ENCODE results near the gene ZCCHC4. TPM values are rescaled to one million over a fixed set of nuclear protein-coding genes. Genes with fewer than 3 reads are reported as not detected.

Gene ZCCHC4
- total RNA-seq, 5 donors from 2014 or later (not counting 1 experiment from before 2014, with no cell fraction given), result 10.6 to 12.9 (median 12.0) TPM

- no CpG with 5 or more reads among the region's 2 CpGs for WGBS (ENCODE audit: insufficient coverage)
- peaks cover 0 to 10% of the 10 kb centered on the region in 2 donors for H3K36me3 ChIP-seq (ENCODE audit: control insufficient read depth in 2 of 2, extremely low read depth in 1 of 2, insufficient read depth in 1 of 2, low read length in 1 of 2)
- DNase-seq (no peak), ATAC-seq (replicated peaks in 1 of 4) (no peak)
- peaks cover 25% of the 10 kb centered on the region for H3K36me3 Mint-ChIP-seq
- ChIA-PET CTCF (interaction anchor here in 1 of 2 donors (1.5 kb wide), 1 partner anchor 17 kb away, joined by 4 read pairs; no protein-coding TSS in a partner anchor), POLR2A (no interaction called here)
- no peaks in the 10 kb centered on the region for H3K4me1 Mint-ChIP-seq
- no peak overlapping the region for H3K27ac Mint-ChIP-seq
- no peaks in the 10 kb centered on the region for H3K9me3 ChIP-seq
- H3K4me3 Mint-ChIP-seq, result no peak overlapping the region
- no peaks in the 10 kb centered on the region for H3K9me3 Mint-ChIP-seq
- H3K27ac ChIP-seq (ENCODE audit: low read length), result no peak overlapping the region
- H3K27me3 Mint-ChIP-seq, result no peaks in the 10 kb centered on the region
- no peak overlapping the region for H3K4me3 ChIP-seq (ENCODE audit: control insufficient read depth in 1 of 2, extremely low read depth in 1 of 2, low read length in 1 of 2)
- no peaks in the 10 kb centered on the region for H3K27me3 ChIP-seq (replicated peaks in 1 of 2; ENCODE audit: control insufficient read depth in 2 of 2, extremely low read depth in 1 of 2, insufficient read depth in 2 of 2, low read length in 1 of 2)
- H3K4me1 ChIP-seq (ENCODE audit: control insufficient read depth in 1 of 2, extremely low read depth in 1 of 2, insufficient read depth in 2 of 2, low read length in 2 of 2), result no peaks in the 10 kb centered on the region
Observed at GRCh38 chr4:25347971-25348370, 35.4 kb downstream of the ZCCHC4 start.

GRCh38 chr4:25350561-25350960 lies 38.0 kb downstream of the ZCCHC4 start:
- H3K9me3 Mint-ChIP-seq, result no peaks in the 10 kb centered on the region
- Histone ChIP-seq H3K4me1 (ENCODE audit: control insufficient read depth in 1 of 2, extremely low read depth in 1 of 2, insufficient read depth in 2 of 2, low read length in 2 of 2) (no peaks in the 10 kb centered on the region), H3K36me3 (ENCODE audit: control insufficient read depth in 2 of 2, extremely low read depth in 1 of 2, insufficient read depth in 1 of 2, low read length in 1 of 2) (peaks cover 0 to 10% of the 10 kb centered on the region in 2 donors), H3K27me3 (replicated peaks in 1 of 2; ENCODE audit: control insufficient read depth in 2 of 2, extremely low read depth in 1 of 2, insufficient read depth in 2 of 2, low read length in 1 of 2) (no peaks in the 10 kb centered on the region), H3K9me3 (no peaks in the 10 kb centered on the region), H3K4me3 (ENCODE audit: control insufficient read depth in 1 of 2, extremely low read depth in 1 of 2, low read length in 1 of 2) (no peak overlapping the region), H3K27ac (ENCODE audit: low read length) (no peak overlapping the region)
- ATAC-seq (replicated peaks in 1 of 4) (no peak), DNase-seq (no peak)
- peaks cover 25% of the 10 kb centered on the region for H3K36me3 Mint-ChIP-seq
- H3K4me1 Mint-ChIP-seq, result no peaks in the 10 kb centered on the region
- no peak overlapping the region for H3K27ac Mint-ChIP-seq
- no peak overlapping the region for H3K4me3 Mint-ChIP-seq
- WGBS (ENCODE audit: insufficient coverage), result no CpG with 5 or more reads among the region's 2 CpGs
- no peaks in the 10 kb centered on the region for H3K27me3 Mint-ChIP-seq
- POLR2A ChIA-PET, result no interaction called here
- CTCF ChIA-PET, result interaction anchor here (0.6 to 1.3 kb wide), 3 partner anchors 17 to 46 kb away, joined by 3 to 8 read pairs (median 7); no protein-coding TSS in a partner anchor

- ChIA-PET POLR2A (no interaction called here), CTCF (interaction anchor here (0.5 to 1.3 kb wide), 3 partner anchors 15 to 200 kb away, joined by 3 to 7 read pairs (median 3); no protein-coding TSS in a partner anchor)
- Histone ChIP-seq H3K27me3 (replicated peaks in 1 of 2; ENCODE audit: control insufficient read depth in 2 of 2, extremely low read depth in 1 of 2, insufficient read depth in 2 of 2, low read length in 1 of 2) (no peaks in the 10 kb centered on the region), H3K36me3 (ENCODE audit: control insufficient read depth in 2 of 2, extremely low read depth in 1 of 2, insufficient read depth in 1 of 2, low read length in 1 of 2) (peaks cover 0 to 10% of the 10 kb centered on the region in 2 donors), H3K27ac (ENCODE audit: low read length) (no peak overlapping the region), H3K9me3 (no peaks in the 10 kb centered on the region), H3K4me1 (ENCODE audit: control insufficient read depth in 1 of 2, extremely low read depth in 1 of 2, insufficient read depth in 2 of 2, low read length in 2 of 2) (no peaks in the 10 kb centered on the region), H3K4me3 (ENCODE audit: control insufficient read depth in 1 of 2, extremely low read depth in 1 of 2, low read length in 1 of 2) (no peak overlapping the region)
- Mint-ChIP-seq H3K27me3 (no peaks in the 10 kb centered on the region), H3K9me3 (no peaks in the 10 kb centered on the region), H3K36me3 (peaks cover 27% of the 10 kb centered on the region), H3K4me3 (no peak overlapping the region), H3K4me1 (no peaks in the 10 kb centered on the region), H3K27ac (no peak overlapping the region)
- DNase-seq, result no peak
- ATAC-seq (replicated peaks in 1 of 4), result no peak
- no CpG with 5 or more reads among the region's 4 CpGs for WGBS (ENCODE audit: insufficient coverage)
Observed at GRCh38 chr4:25351777-25352416, 39.3 kb downstream of the ZCCHC4 start.

GRCh38 chr4:25356068-25356467 lies 43.5 kb downstream of the ZCCHC4 start:
- Mint-ChIP-seq H3K36me3 (peaks cover 39% of the 10 kb centered on the region), H3K9me3 (peaks cover 0 to 2% (median 0%) of the 10 kb centered on the region in 3 donors), H3K27ac (no peak overlapping the region), H3K27me3 (no peaks in the 10 kb centered on the region), H3K4me3 (no peak overlapping the region), H3K4me1 (no peaks in the 10 kb centered on the region)
- POLR2A ChIA-PET, result interaction anchor here in 1 of 2 donors (0.6 kb wide), 1 partner anchor 9 kb away, joined by 3 read pairs; no protein-coding TSS in a partner anchor
- Histone ChIP-seq H3K36me3 (ENCODE audit: control insufficient read depth in 2 of 2, extremely low read depth in 1 of 2, insufficient read depth in 1 of 2, low read length in 1 of 2) (peaks cover 0 to 5% of the 10 kb centered on the region in 2 donors), H3K4me1 (ENCODE audit: control insufficient read depth in 1 of 2, extremely low read depth in 1 of 2, insufficient read depth in 2 of 2, low read length in 2 of 2) (no peaks in the 10 kb centered on the region), H3K27ac (ENCODE audit: low read length) (no peak overlapping the region), H3K27me3 (replicated peaks in 1 of 2; ENCODE audit: control insufficient read depth in 2 of 2, extremely low read depth in 1 of 2, insufficient read depth in 2 of 2, low read length in 1 of 2) (no peaks in the 10 kb centered on the region), H3K4me3 (ENCODE audit: control insufficient read depth in 1 of 2, extremely low read depth in 1 of 2, low read length in 1 of 2) (no peak overlapping the region), H3K9me3 (no peaks in the 10 kb centered on the region)
- WGBS (ENCODE audit: insufficient coverage), result no CpG with 5 or more reads among the region's 2 CpGs
- CTCF ChIA-PET, result interaction anchor here (0.6 to 3.9 kb wide), 3 partner anchors 9 to 173 kb away, joined by 4 to 15 read pairs (median 5); no protein-coding TSS in a partner anchor
- DNase-seq, result no peak
- no peak for ATAC-seq (replicated peaks in 1 of 4)

- peaks cover 28% of the 10 kb centered on the region for H3K36me3 Mint-ChIP-seq
- H3K27me3 Mint-ChIP-seq, result no peaks in the 10 kb centered on the region
- no peak overlapping the region for H3K27ac Mint-ChIP-seq
- Histone ChIP-seq H3K4me1 (ENCODE audit: control insufficient read depth in 1 of 2, extremely low read depth in 1 of 2, insufficient read depth in 2 of 2, low read length in 2 of 2) (no peaks in the 10 kb centered on the region), H3K4me3 (ENCODE audit: control insufficient read depth in 1 of 2, extremely low read depth in 1 of 2, low read length in 1 of 2) (no peak overlapping the region), H3K27ac (ENCODE audit: low read length) (no peak overlapping the region), H3K27me3 (replicated peaks in 1 of 2; ENCODE audit: control insufficient read depth in 2 of 2, extremely low read depth in 1 of 2, insufficient read depth in 2 of 2, low read length in 1 of 2) (no peaks in the 10 kb centered on the region), H3K36me3 (ENCODE audit: control insufficient read depth in 2 of 2, extremely low read depth in 1 of 2, insufficient read depth in 1 of 2, low read length in 1 of 2) (peaks cover 3 to 4% of the 10 kb centered on the region in 2 donors), H3K9me3 (no peaks in the 10 kb centered on the region)
- DNase-seq (no peak), ATAC-seq (replicated peaks in 1 of 4) (no peak)
- no peaks in the 10 kb centered on the region for H3K4me1 Mint-ChIP-seq
- peaks cover 0 to 2% (median 0%) of the 10 kb centered on the region in 3 donors for H3K9me3 Mint-ChIP-seq
- H3K4me3 Mint-ChIP-seq, result no peak overlapping the region
- CTCF ChIA-PET, result interaction anchor here in 1 of 2 donors (3.9 kb wide), 1 partner anchor 9 kb away, joined by 15 read pairs; no protein-coding TSS in a partner anchor
- POLR2A ChIA-PET, result no interaction called here
- 91% methylated on average over 14 of the region's 14 CpGs for WGBS (ENCODE audit: insufficient coverage)
Observed at GRCh38 chr4:25358515-25359275, 46.1 kb downstream of the ZCCHC4 start.

GRCh38 chr4:25361253-25361652 lies 48.7 kb downstream of the ZCCHC4 start:
- DNase-seq, result no peak
- ChIA-PET CTCF (no interaction called here), POLR2A (no interaction called here)
- Mint-ChIP-seq H3K4me3 (no peak overlapping the region), H3K27me3 (no peaks in the 10 kb centered on the region), H3K9me3 (peaks cover 0 to 2% (median 0%) of the 10 kb centered on the region in 3 donors), H3K27ac (no peak overlapping the region), H3K36me3 (peaks cover 28% of the 10 kb centered on the region), H3K4me1 (no peaks in the 10 kb centered on the region)
- Histone ChIP-seq H3K4me1 (ENCODE audit: control insufficient read depth in 1 of 2, extremely low read depth in 1 of 2, insufficient read depth in 2 of 2, low read length in 2 of 2) (no peaks in the 10 kb centered on the region), H3K4me3 (ENCODE audit: control insufficient read depth in 1 of 2, extremely low read depth in 1 of 2, low read length in 1 of 2) (no peak overlapping the region), H3K27me3 (replicated peaks in 1 of 2; ENCODE audit: control insufficient read depth in 2 of 2, extremely low read depth in 1 of 2, insufficient read depth in 2 of 2, low read length in 1 of 2) (no peaks in the 10 kb centered on the region), H3K9me3 (no peaks in the 10 kb centered on the region), H3K27ac (ENCODE audit: low read length) (no peak overlapping the region), H3K36me3 (ENCODE audit: control insufficient read depth in 2 of 2, extremely low read depth in 1 of 2, insufficient read depth in 1 of 2, low read length in 1 of 2) (peaks cover 3 to 4% of the 10 kb centered on the region in 2 donors)
- ATAC-seq (replicated peaks in 1 of 4), result no peak
- 94% methylated on average over 7 of the region's 9 CpGs for whole genome bisulfite sequencing (ENCODE audit: insufficient coverage)
